Astrocyte (in vitro differentiated cells and primary cell): Measurements from ENCODE around the gene CDH11.

Experiments used
- EZH2 ChIP-seq: IDR thresholded peaks from 2 replicates; pipeline ENCODE4 v1.6.1; 2012; ENCODE audit warnings: mild to moderate bottlenecking, low read length, inconsistent platforms; ENCODE audit not compliant: insufficient read depth
- TF ChIP-seq, protein P1 (sequence below): IDR thresholded peaks from 2 replicates; pipeline ENCODE4 v1.5.1; 2011; ENCODE audit warnings: low read depth, mild to moderate bottlenecking, inconsistent platforms, low read length, moderate library complexity; ENCODE audit not compliant: insufficient read depth

- TF ChIP-seq, protein P1, sequence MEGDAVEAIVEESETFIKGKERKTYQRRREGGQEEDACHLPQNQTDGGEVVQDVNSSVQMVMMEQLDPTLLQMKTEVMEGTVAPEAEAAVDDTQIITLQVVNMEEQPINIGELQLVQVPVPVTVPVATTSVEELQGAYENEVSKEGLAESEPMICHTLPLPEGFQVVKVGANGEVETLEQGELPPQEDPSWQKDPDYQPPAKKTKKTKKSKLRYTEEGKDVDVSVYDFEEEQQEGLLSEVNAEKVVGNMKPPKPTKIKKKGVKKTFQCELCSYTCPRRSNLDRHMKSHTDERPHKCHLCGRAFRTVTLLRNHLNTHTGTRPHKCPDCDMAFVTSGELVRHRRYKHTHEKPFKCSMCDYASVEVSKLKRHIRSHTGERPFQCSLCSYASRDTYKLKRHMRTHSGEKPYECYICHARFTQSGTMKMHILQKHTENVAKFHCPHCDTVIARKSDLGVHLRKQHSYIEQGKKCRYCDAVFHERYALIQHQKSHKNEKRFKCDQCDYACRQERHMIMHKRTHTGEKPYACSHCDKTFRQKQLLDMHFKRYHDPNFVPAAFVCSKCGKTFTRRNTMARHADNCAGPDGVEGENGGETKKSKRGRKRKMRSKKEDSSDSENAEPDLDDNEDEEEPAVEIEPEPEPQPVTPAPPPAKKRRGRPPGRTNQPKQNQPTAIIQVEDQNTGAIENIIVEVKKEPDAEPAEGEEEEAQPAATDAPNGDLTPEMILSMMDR: no peak
- no peak for TF ChIP-seq EZH2
Observed at GRCh38 chr16:65066651-65067050, 55.2 kb downstream of the CDH11 start.
